DOHH2 (cell line): Measurements from ENCODE around the gene DEDD.

ENCODE experiments used
- H3F3A ChIP-seq: fragments of 200-600 bp; sonication (generic), shearing (Covaris generic); 2 replicates; pipeline ENCODE4 v1.6.0; 2016; ENCODE audit warnings: antibody characterized with exemption, mild to moderate bottlenecking; ENCODE audit not compliant: control insufficient read depth, insufficient read depth
- H3K27ac ChIP-seq: fragments of 200-600 bp; sonication (generic); 2 replicates; pipeline ENCODE4 v1.5.1; 2014; ENCODE audit warnings: low read depth, mild to moderate bottlenecking, low read length, moderate library complexity
- H3K27me3 ChIP-seq: fragments of 200-600 bp; sonication (generic); 2 replicates; pipeline ENCODE4 v1.6.1; 2014; ENCODE audit warnings: mild to moderate bottlenecking, low read length, mixed read lengths; ENCODE audit not compliant: control insufficient read depth
- H3K36me3 ChIP-seq: fragments of 200-600 bp; sonication (generic); 2 replicates; pipeline ENCODE4 v1.6.1; 2014; ENCODE audit warnings: mild to moderate bottlenecking, low read length, moderate library complexity, mixed read lengths; ENCODE audit not compliant: control insufficient read depth
- H3K4me1 ChIP-seq: fragments of 200-600 bp; sonication (generic); 2 replicates; pipeline ENCODE4 v1.6.1; 2014; ENCODE audit warnings: mild to moderate bottlenecking, low read length, mixed read lengths; ENCODE audit not compliant: control insufficient read depth
- H3K4me2 ChIP-seq: fragments of 200-600 bp; sonication (generic); 2 replicates; pipeline ENCODE4 v1.6.0; 2014; ENCODE audit warnings: mild to moderate bottlenecking, low read length, moderate library complexity
- H3K4me3 ChIP-seq: fragments of 200-600 bp; sonication (generic); 2 replicates; pipeline ENCODE4 v1.5.1; 2014; ENCODE audit warnings: mild to moderate bottlenecking, low read length, mixed read lengths
- H3K79me2 ChIP-seq: fragments of 200-600 bp; sonication (generic); 2 replicates; pipeline ENCODE4 v1.6.1; 2014; ENCODE audit warnings: mild to moderate bottlenecking, low read length, mixed read lengths; ENCODE audit not compliant: control insufficient read depth
- H3K9me2 ChIP-seq: fragments of 200-600 bp; sonication (generic); replicated peaks from 2 replicates; pipeline ENCODE4 v1.6.1; 2014; ENCODE audit warnings: mild to moderate bottlenecking, low read length, mixed read lengths; ENCODE audit not compliant: control insufficient read depth
- H3K9me3 ChIP-seq: fragments of 200-600 bp; sonication (generic); 2 replicates; pipeline ENCODE4 v1.6.1; 2014; ENCODE audit warnings: antibody characterized with exemption, low read length, mixed read lengths; ENCODE audit not compliant: control insufficient read depth, insufficient read depth
- H4K20me1 ChIP-seq: fragments of 200-600 bp; sonication (generic); 2 replicates; pipeline ENCODE4 v1.6.0; 2014; ENCODE audit warnings: low read depth, mild to moderate bottlenecking, antibody characterized with exemption, low read length, moderate library complexity; ENCODE audit not compliant: control insufficient read depth, insufficient read depth
- CTCF ChIP-seq: fragments of 200-600 bp; sonication (generic); IDR thresholded peaks from one replicate; pipeline ENCODE4 v1.5.1; 2014; ENCODE audit warnings: antibody characterized with exemption, mild to moderate bottlenecking, low read depth, low read length; ENCODE audit not compliant: poor library complexity, severe bottlenecking
- EZH2phosphoT487 ChIP-seq: fragments of 200-600 bp; sonication (generic); IDR thresholded peaks from 2 replicates; pipeline ENCODE4 v1.6.1; 2017; ENCODE audit warnings: borderline replicate concordance, mild to moderate bottlenecking, antibody characterized with exemption, low read length, moderate library complexity, mixed read lengths

DEDD gene

GRCh38 chr1:161082996-161083747, 49.3 kb downstream of the DEDD start:
- H4K20me1 ChIP-seq = no peaks in the 10 kb centered on the region
- no peaks in the 10 kb centered on the region for H3K79me2 ChIP-seq
- TF ChIP-seq CTCF = no peak
- no peak for TF ChIP-seq EZH2phosphoT487
- no peak overlapping the region for H3K27ac ChIP-seq
- H3K4me2 ChIP-seq = no peak overlapping the region
- H3K9me3 ChIP-seq = no peaks in the 10 kb centered on the region
- no peaks in the 10 kb centered on the region for H3K4me1 ChIP-seq
- H3K9me2 ChIP-seq = no peaks in the 10 kb centered on the region
- H3K27me3 ChIP-seq = no peaks in the 10 kb centered on the region; the same call in 1 of the 2 replicates
- no peaks in the 10 kb centered on the region for H3F3A ChIP-seq
- H3K4me3 ChIP-seq = no peak overlapping the region
- no peaks in the 10 kb centered on the region for H3K36me3 ChIP-seq

GRCh38 chr1:161082483-161082882, 50.0 kb downstream of the DEDD start:
- Histone ChIP-seq H3K9me3 (no peaks in the 10 kb centered on the region), H3K4me1 (no peaks in the 10 kb centered on the region), H3K36me3 (no peaks in the 10 kb centered on the region), H3K79me2 (no peaks in the 10 kb centered on the region), H3K9me2 (no peaks in the 10 kb centered on the region), H3K4me2 (no peak overlapping the region), H3K4me3 (no peak overlapping the region), H3F3A (no peaks in the 10 kb centered on the region), H4K20me1 (no peaks in the 10 kb centered on the region), H3K27ac (no peak overlapping the region), H3K27me3 (no peaks in the 10 kb centered on the region; the same call in 1 of the 2 replicates)
- no peak for TF ChIP-seq CTCF
- no peak for TF ChIP-seq EZH2phosphoT487

- no peaks in the 10 kb centered on the region for H3K36me3 ChIP-seq
- no peaks in the 10 kb centered on the region for H3F3A ChIP-seq
- no peaks in the 10 kb centered on the region; the same call in 1 of the 2 replicates for H3K27me3 ChIP-seq
- no peak overlapping the region for H3K27ac ChIP-seq
- no peak overlapping the region for H3K4me3 ChIP-seq
- no peaks in the 10 kb centered on the region for H3K9me3 ChIP-seq
- TF ChIP-seq CTCF = no peak
- TF ChIP-seq EZH2phosphoT487 = no peak
- H3K4me2 ChIP-seq = no peak overlapping the region
- no peaks in the 10 kb centered on the region for H4K20me1 ChIP-seq
- H3K79me2 ChIP-seq = no peaks in the 10 kb centered on the region
- H3K9me2 ChIP-seq = no peaks in the 10 kb centered on the region
- H3K4me1 ChIP-seq = no peaks in the 10 kb centered on the region
These were observed 50.9 kb downstream of the DEDD start for GRCh38 chr1:161081519-161081918.
